Hematopoietic multipotent progenitor cell treated with erythropoietin and hydrocortisone succinate and interleukin-3 and kit ligand, for 15 days (in vitro differentiated cells): ENCODE measurements around the gene NMUR1.

Experiments used
- DNase-seq: peaks from one replicate; pipeline ENCODE4 v3.0.0-alpha.2; 2015; ENCODE audit warnings: low spot score

The NMUR1 gene

DNA sequence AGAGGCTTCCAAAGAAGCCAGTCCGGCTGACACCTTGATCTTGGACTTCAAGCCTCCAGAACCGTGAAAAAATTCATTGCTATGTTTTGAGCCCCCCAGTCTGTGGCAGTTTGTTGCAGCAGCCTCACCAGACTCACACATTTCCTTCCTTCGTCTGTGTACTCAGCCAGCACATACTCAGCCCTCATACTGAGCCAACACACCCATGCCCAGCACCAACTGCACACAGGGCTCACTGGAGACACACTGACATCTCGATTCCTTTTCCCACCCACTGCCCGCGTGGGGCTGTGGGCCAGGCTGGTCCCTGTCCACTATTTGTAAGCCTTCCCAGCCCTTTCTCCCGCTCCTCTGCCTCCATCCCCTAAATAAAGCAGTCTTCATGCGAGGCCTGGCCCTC lies 24.1 kb upstream of the NMUR1 start:
- DNase-seq, result no peak

DNA sequence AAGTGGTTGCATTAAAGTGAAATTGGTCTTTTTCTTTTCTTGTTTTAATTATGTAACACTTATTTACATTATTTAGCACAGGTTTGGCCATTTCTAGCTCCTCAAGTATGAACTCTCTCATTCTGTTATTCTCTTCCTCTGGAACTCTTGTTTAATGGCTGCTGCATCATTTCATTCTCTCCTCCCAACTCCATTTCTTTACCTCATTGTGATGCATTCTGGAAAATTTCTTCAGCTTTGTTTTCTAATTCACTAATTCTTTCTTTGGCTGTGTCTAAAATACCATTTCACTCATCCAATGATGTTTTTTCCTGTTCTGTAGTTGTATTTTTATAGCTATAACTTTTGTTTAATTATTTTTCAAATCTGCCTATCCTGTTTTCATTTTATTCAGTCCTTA lies 22.5 kb upstream of the NMUR1 start:
- no peak for DNase-seq

DNA sequence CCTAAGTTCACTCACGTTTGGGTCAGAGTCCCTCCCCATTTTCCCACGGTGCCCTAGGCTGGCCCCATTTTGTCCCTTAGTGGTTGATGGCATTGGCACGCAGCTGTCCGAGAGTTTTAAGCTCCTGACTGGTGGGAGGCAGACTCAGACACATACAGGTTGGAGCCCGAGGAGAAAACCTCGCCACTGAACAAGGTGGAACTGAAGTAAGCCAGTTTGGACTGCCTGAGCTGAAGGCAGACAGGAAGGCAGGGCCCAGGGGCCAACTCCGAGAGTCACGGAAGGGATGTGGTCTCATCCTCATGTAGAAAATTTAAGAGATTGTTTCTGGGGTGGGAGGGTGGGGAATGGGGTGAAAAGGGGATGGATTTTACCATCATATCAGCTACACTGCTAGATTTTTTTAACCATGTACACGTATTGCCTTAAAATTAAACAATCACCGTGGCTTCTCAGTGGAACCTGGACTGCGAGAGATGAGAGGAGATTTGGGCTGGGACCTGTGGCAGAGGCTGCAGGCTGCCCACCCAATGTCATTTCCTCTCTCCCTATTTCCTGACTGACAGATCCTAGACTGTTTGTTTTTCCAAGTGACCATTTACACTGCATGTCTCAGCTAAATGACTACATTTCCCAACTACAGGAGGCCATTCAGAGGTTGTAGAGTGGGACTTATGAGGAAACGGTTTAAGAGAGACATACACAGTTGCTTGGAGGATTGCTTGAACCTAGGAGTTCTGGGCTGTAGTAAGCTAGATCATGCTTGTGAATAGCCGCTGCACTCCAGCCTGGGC lies 19.4 kb upstream of the NMUR1 start:
- DNase-seq, result no peak

DNA sequence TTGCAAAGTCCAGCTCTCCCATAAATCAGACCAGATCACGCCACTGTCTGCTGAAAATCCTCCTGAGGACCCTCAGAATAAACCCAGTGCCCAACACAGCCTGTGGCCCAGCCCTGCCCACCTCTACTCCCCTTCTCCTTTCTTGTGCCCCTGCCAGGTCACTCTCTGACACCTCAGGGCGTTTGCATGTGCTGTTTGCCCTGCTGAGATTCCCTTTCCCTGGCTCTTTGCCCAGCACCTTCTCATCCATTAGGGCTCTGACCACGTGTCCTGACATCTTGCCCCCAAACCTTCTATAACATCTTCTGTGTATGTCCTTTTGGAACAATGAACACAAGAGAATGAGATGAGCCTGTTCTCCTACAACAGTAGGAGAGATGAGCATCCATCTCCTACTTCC lies 18.5 kb upstream of the NMUR1 start:
- DNase-seq, result no peak

DNA sequence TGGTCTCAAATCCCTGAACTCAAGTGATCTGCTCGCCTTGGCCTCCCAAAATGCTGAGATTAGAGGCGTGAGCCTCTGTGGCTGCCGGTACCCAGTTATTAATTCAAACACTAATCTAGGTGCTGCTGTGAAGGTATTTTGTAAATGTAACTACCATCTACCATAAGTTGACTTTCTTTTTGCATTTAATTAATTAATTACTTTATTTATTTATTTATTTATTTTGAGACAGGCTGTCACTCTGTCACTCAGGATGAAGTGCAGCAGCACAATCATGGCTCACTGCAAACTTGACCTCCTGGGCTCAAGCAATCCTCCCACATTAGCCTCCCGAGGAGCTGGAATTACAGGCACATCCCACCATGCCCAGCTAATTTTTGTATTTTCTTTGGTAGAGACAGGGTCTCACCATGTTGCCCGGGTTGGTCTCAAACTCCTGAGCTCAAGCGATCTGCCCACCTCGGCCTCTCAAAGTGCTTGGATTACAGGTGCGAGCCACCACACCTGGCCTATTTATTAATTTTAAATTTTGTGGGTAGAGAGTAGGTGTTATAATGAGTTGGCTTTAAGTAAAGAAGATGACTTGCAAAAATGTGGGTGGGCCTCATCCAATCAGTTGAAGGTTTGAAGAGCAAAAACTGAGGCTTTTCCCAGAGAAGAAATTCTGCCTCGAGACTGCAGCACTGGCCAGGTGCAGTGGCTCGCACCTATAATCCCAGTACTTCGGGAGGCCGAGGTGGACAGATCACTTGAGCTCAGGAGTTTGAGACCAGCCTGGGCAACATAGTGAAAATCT lies 17.3 kb upstream of the NMUR1 start:
- no peak for DNase-seq

DNA sequence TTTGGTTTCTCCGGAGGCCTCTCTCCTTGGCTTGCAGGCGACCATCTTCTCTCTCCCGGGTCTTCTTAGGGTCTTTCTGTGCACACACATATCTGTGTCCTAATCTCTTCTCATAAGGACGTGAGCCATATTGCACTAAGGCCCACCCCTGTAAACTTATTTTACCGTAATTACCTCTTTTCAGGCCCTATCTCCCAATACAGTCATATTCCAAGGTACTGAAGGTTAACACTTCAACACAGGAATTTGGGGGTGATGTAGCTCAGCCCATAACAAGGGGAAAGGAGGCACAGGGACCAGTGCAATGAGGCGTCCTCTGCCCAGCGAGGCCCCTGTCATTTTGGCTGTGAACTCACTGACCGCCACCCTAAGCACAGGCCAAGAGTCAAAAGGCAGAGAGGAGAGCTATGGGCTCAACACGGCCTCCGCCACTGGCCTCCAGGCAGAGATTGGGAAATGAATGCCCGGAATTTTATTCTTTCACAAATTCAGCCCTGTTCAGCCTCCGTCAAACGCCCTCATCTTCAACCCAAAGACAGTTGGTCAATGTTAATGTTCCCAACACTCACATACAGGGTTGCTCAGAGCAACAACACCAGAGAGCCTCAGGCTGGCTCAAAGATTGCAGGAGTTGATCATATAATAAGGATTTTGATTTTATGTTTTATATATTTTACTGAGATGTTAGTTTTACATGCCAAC lies 15.9 kb upstream of the NMUR1 start:
- DNase-seq, result no peak

DNA sequence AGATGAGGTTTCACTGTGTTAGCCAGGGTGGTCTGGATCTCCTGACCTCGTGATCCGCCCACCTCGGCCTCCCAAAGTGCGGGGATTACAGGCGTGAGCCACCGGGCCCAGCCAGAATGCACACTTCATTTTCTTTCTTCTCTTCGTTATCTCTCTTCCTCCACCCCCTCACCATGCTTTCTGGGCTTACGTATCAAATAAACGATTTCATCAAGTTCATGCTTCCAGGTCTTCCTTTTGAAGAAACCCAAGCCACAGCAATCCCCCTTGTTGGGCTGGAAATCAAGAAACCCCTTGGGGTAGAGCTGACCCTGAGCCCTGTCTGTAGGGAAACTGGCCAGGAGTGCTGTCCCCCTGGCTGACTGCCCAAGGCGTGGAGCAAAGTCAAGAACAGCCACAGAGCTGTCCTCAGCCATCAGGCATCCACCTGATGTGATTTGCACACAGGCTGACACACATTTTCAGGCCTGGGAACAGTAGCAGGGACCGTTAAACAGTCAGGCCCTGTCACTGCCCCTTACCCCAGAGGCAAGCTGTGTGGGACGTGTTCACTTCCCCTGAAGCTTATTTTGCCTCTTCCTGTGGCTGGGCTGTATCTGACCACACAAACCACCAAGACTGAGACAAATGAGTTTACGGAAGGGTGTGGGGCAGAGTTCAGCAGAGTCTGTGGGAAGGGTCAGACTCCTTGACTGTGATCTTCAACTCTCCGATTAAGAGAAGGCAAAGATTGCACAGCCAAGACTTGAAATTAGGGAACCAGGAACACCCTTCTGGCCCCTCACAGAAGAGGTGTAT lies 15.1 kb upstream of the NMUR1 start:
- no peak for DNase-seq

DNA sequence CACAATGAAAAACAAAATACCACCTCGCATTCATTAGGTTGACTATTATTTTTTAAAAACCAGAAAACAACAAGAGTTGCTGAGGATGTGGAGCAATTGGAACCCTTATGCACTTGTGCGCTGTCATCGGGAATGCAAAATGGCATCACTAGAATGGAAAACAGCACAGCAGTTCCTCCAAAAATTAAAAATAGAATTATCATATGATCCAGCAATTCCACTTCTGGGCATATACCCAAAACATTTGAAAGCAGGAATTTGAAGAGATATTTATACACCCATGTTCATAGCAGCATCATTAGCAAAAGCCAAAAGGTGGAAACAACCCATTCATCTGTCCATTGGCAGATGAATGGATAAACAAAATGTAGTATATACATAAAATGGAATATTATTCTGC lies 11.9 kb upstream of the NMUR1 start:
- DNase-seq, result no peak

DNA sequence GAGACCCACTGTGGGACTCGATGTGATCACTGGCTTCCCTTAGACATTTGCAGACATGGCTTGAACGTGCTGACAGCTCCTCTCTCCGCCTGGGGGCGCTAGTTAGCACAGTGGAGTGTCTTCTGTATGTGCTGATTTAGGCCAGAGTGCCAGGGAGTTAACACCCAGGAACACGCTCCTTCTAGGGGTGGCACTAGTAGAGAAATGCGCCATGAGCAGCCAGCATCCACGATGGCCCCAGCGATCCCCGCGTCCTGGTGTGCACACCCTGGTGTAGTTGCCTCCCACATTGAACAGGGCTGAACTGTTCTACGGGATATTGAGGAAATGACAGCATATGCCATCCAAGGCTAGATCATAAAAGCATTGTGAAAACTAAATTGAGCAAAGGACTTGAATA lies 11.4 kb upstream of the NMUR1 start:
- no peak for DNase-seq

DNA sequence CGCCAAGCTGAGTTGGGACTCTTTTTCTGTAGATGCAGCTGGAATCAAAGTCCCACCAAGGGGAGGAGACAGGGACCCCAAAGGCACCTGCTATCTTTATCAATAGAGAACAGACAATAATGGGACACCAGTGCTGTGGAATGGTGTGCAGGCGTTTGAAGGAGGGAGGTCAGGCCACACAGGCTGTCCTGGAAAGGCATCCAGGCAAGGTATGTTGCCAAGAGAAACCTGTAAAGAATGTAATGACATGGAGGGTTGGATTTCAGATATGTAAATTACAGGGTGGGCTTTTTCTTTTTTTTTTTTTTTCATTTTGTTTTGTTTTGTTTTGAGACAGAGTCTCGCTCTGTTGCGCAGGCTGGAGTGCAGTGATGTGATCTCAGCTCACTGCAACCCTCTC lies 9.7 kb upstream of the NMUR1 start:
- no peak for DNase-seq

DNA sequence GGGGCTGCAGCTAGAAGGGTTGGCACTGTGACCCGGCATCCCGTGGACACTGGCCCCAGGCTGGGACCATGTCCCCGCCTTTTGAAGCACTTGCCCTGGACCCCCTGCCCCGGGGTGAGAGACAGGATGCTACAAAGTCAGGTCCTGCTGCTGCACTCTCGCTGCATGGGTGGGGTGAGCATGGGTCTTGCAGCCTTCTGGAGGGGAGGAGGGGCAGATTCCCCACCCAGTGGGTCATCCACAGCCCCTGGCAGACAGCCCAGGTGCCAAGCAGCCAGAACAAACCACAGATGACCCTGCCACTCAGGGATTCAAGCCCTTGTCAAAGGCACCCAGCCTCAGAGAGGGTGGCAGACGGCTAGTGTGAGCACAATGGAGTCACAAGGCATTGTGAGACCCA lies 5.7 kb upstream of the NMUR1 start:
- DNase-seq, result no peak

DNA sequence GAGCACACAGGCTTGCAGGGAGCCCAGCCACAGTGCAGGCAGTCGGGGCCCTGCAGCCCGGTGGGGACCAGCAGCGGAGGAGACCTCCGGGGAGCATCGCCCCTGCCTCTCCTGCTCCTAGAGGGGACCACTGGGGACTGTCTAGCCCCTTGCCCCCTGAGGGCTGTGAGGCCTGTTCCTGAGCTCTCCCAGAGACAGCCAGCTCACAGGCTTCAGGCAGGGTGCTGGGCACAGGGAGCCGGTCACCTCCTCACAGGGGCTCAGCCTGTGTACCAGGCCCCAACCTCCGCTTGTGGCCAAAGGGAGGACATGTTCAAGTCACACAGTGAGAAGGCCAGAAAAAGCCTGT lies 3.5 kb upstream of the NMUR1 start:
- DNase-seq, result no peak

DNA sequence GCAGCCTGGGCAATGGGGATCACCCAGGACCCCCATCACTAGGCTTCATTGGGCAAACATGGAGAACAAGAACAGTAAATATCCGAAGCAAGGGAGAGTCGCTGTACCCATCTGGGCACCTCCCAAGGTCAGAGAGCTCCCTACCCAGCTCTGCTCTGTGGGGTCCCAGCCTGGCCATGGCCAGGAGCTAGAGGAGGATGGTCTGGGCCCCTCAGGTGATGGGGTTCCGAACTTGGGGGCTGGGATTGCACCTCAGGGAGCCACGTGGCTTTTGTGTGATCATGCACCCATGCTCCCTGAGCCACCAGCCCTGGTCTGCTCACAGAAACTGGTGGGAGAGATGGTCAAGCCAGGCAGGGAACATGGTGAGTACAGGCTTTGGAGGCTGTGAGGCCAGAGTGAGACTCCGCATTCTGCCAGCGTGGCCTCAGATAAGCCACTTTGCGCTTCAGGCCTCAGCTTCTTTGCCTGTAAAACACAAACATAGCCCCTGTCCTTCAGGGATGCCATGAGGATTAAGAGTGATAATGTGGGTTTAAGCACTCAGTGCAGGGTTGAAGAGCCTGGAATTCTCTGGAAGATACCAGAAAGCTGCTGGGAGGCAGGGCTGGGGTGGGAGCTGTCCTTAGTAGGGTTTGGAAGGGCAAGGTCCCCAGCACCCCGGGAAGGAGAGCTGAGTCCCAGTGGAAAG lies 3.0 kb upstream of the NMUR1 start:
- DNase-seq, result no peak

DNA sequence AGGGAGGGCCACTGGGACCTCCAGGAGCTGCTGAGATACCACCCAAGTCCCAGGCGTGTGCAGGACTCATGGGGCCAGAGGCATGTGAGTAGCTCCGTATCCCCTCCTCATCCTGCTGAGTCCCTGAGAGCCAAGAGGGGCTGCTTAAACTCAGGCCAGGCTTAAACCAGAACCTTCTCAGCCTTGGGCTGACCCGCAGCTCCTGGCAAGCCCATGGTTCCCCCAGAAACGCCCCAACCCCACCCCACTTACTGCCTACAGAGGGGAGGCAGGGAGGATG lies 2.5 kb upstream of the NMUR1 start:
- DNase-seq, result no peak

DNA sequence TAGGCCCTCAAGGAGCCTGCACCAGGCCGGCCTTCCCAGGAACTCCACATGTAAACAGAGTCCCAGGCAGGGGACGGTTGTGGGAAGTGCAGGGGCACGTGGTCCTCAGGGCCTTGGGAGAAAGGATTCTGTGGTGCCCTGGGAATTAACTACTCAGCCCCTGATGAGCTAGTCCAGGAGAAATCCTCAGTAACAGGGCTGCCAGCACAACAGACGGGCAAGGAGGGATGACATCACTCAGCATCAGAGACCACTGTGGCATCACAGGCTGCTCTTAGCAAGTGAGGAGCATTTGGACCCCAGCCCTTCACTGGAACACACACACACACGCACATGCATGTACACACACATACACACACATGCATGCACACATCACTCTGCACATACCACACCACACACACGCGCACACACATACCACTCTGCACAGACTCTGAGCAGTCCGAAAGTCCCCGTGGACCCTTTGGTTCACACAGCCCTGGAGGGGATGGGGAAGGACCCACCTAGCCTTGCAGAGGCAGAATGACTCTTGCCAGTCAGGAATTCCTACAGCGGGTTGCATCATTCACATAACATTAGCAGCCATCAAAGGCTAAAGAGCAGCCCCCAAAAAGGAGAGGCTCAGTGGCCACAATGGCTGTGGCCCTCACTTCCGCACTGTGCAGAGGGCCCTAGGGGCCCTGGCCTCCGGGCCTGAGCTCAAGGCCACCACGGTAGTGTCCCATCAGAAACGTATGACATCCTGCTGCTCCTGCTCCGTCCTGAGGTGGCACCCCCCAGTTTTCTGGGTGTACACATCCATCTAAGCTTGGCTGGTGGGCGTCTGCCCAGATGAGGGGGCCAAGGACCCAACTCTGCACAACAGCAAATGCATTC lies 1.9 kb upstream of the NMUR1 start:
- no peak for DNase-seq

DNA sequence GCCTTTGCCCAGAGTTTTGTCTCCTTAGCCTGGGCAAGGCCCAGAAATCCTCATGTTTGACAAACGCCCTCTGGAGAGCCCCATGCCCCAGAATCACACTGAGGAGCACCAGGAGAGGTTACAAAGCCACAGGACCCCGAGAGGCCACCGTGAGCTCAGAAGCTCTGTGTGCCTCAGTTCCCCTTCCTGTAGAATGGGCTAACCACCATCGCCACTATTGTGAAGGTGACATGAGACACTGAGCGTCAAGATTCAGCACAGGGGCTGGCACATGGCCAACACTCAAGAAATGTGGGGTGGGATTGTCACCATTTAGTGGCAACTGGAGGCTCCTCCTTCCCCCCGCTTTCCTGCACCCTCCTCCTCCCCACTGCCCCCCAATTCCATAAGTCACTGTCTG lies 1.2 kb upstream of the NMUR1 start:
- DNase-seq, result no peak

DNA sequence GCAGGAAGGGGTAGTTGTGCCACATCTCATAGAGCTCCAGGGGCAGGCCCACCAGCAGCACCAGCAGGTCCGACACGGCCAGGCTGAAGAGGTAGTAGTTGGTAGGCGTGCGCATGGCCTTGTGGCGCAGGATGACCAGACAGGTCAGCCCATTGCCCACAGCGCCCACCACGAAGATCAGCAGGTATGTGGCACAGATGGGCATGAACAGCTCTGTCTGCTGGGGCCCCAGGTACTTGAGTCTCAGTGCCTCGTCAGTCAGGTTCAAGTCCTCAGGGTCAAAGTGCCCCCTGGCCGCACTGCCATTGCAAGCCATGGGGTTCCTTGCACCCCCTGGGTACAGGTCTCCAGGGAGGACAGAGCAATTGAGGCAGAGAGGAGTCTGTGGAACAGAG lies 1.6 kb downstream of the NMUR1 start:
- DNase-seq, result no peak

DNA sequence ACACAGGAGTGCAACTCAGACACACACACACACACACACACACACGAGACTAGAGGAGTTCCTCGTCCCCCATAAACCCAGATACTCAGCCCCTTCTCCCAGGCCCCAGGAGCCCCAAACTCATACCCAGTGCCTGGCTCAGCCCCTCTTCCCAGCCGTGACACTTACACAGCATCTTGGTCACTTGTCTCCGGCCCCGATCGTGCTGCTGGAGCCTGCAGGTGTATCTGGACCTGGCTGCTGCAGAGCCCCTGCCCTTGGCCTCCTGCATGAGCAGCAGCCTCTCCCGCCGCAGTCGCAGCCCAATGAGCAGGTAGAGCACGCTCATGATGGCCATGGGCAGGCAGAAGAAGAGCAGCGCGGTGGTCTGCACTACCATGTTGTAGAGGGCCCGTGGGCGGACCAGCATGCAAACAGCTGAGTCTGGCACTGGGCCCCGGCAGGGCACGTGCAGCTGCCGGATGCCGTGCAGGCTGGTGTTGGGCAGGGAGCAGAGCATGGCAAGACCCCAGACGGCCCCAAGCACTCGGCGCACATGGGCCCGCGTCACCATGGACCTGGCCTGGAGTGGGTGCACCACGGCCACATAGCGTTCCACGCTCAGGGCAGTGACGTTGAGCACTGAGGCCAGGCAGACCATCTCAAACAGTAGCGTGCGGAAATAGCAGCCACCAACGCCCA lies 2.1 kb downstream of the NMUR1 start:
- DNase-seq, result no peak

DNA sequence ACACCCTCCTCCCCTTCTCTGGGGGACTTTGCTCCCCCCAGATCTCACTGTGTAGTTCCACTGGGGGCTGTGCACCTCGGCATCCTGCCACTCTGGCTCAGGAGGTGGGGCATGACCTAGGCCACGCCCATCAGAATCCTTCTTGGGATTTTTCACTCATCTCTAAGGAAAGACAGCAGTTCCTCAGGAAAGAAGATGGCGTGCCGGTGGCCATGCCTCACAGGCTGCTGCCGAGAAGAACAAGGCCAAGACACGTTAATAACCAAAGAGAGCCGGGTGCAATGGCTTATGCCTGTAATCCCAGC lies 3.2 kb downstream of the NMUR1 start:
- DNase-seq, result no peak

DNA sequence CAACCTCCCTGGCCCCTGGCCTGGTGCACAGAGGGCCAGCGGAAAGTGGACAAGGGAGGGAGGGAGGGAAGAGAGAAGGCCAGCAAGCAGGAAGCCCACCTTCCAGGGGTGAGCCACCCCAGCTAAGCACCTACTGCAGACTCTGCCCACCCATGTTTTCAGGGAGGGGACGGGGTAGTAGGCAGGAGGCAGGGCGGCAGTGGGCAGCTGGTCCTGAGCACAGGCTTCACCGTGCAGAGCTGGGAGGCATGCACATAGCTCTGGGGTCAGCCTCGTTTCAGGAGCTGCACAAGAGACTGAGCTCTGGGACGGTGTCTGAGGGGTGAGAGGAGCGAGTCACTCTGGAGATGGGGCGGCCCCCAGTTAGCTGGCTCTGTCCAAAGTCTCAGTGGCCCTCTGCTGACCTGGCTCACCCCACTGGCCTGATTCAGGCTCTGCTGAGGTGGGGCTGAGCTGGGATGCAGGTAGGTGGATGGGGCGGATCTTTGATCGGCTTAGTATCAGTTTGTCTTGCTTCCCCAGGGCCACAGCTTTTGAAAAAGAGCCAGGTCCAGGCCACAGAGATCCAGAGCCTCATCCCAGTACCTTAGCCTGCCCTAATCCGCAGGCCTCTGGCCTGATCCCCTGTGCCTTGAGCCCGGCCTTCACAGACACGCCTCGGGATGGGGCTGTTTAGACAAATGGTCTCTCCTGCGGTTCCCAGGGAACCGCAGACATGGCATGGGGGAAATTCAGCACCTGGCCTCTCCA lies 3.7 kb downstream of the NMUR1 start:
- DNase-seq, result no peak
